Esophagus squamous epithelium (tissue), 5 donors: ENCODE results near the gene COL5A2. TPM values are rescaled to one million over a fixed set of nuclear protein-coding genes. Genes with fewer than 3 reads are reported as not detected.

ENCODE experiments used
- DNase-seq: peaks from one replicate; lab custom pipeline; 2025; lab: John Stamatoyannopoulos, UW
- H3K27ac ChIP-seq, 4 donors: fragments of 200-600 bp; sonication (generic); one replicate each; pipeline ENCODE4 v1.5.1; 2016 to 2019; ENCODE audit warnings: mild to moderate bottlenecking in 1 of 4
- H3K27me3 ChIP-seq, 4 donors: fragments of 200-600 bp; sonication (generic); 1 replicate in 3 of 4; 2 replicates in 1 of 4; pipeline versions ENCODE4 v1.5.1 to v1.6.0; 2017 to 2021; ENCODE audit warnings: antibody characterized with exemption in 1 of 4
- H3K36me3 ChIP-seq, 3 donors: fragments of 200-600 bp; sonication (generic); one replicate each; pipeline ENCODE4 v1.5.1; 2016 to 2019
- H3K4me1 ChIP-seq, 3 donors: fragments of 200-600 bp; sonication (generic); one replicate each; pipeline ENCODE4 v1.5.1; 2017 to 2019
- H3K4me3 ChIP-seq, 4 donors: fragments of 200-600 bp; sonication (generic); 1 replicate in 3 of 4; 2 replicates in 1 of 4; pipeline ENCODE4 v1.5.1; 2016 to 2019; ENCODE audit warnings: mild to moderate bottlenecking in 2 of 4, moderate library complexity in 1 of 4
- H3K9me3 ChIP-seq, 3 donors: fragments of 200-600 bp; sonication (generic); one replicate each; pipeline ENCODE4 v1.5.1; 2016 to 2019
- POLR2A ChIP-seq, 4 donors: fragments of 450-650 bp; IDR thresholded peaks; one replicate each; pipeline ENCODE4 v1.6.1; 2017; ENCODE audit warnings: antibody characterized with exemption in 4 of 4, mild to moderate bottlenecking in 4 of 4, moderate library complexity in 3 of 4
- WGBS, 2 donors: methylation state at CpG; one replicate each; pipeline ENCODE4 v1.1.5; 2018; 5-methylcytosine and 5-hydroxymethylcytosine counted together
- intact Hi-C: fragments of 100-400 bp; cut with DNase I; formaldehyde crosslinking; loops from one replicate; pipeline ENCODE4 v1.15.0; 2022
- total RNA-seq, 4 donors: library from RNA; depleted of rRNA; stranded (reverse); fragments of >200 nt; gene quantifications; one replicate each; pipeline ENCODE4 v1.1.0, GENCODE V29; 2016
- TF ChIP-seq, protein P1 (sequence below), 6 experiments: fragments of 450-650 bp in 4 of 6; fragments of 200-600 bp in 2 of 6; sonication (generic) in 2 of 6; IDR thresholded peaks; one replicate each; pipeline ENCODE4 v1.5.1; 2016 to 2019; ENCODE audit warnings: antibody characterized with exemption in 6 of 6, mild to moderate bottlenecking in 4 of 6, moderate library complexity in 4 of 6
- donor health status: DM: yes; HTN: yes; CAD: no.

Gene COL5A2
- 10 to 100 TPM in 3 of 4 donors, 1 to 10 TPM in 1; 5.6 to 34.3 (median 13.4) TPM for total RNA-seq

DNA sequence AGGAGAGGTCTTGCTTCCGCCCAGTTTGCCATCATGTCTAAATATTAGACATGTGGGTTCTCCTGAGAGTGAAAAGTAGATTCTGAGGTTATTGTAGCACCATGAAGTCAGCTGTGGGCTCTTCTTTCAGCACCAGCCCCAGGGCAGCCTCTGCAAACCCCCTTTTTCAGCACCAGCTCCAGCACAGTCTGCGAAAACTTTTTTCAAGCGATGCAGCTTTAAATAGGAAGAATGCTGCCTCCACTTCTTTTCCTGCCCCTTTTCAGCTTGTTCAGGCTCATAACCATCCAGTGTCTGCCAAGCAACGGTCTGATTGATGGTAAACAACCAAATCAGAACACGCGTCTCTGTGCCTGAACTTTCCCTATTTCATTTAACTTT lies at the start of gene COL5A2:
COL5A2 (minus strand) TSS at position 192 of the 381 bp plus-strand sequence; CDS start at position 35, 157 bp downstream.
- intact Hi-C loops = no loop called here

DNA sequence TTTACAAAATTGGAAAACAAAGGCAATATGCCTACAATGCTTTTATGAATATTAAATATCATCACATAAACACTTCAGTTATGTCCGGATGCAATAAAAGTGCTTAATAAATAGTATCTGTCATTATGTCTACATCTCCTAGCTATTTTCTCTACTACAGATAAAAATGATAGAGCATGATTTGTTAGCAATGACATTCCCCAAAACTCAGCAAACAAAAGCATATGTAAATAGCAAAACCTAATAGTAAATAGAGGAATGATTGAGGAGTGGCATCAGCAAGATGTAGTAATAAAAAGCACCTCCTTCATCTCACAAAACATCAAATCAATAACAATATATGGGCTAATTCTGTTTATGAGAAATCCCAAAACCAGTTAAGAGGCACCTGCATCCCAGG lies 46.5 kb upstream of the COL5A2 start:
- Histone ChIP-seq H3K36me3 (no peaks in the 10 kb centered on the region), H3K9me3 (no peaks in the 10 kb centered on the region), H3K27me3 (no peaks in the 10 kb centered on the region), H3K4me3 (no peak overlapping the region), H3K27ac (no peak overlapping the region), H3K4me1 (peaks cover 0 to 16% (median 6%) of the 10 kb centered on the region in 3 donors)
- no peak for DNase-seq
- WGBS, 2 donors = 89 to 97% methylated on average over 1 of the region's 1 CpG
- intact Hi-C loops = no loop called here
- TF ChIP-seq POLR2A (IDR thresholded peaks at IDR 0.05) = no peak
- TF ChIP-seq, protein P1, sequence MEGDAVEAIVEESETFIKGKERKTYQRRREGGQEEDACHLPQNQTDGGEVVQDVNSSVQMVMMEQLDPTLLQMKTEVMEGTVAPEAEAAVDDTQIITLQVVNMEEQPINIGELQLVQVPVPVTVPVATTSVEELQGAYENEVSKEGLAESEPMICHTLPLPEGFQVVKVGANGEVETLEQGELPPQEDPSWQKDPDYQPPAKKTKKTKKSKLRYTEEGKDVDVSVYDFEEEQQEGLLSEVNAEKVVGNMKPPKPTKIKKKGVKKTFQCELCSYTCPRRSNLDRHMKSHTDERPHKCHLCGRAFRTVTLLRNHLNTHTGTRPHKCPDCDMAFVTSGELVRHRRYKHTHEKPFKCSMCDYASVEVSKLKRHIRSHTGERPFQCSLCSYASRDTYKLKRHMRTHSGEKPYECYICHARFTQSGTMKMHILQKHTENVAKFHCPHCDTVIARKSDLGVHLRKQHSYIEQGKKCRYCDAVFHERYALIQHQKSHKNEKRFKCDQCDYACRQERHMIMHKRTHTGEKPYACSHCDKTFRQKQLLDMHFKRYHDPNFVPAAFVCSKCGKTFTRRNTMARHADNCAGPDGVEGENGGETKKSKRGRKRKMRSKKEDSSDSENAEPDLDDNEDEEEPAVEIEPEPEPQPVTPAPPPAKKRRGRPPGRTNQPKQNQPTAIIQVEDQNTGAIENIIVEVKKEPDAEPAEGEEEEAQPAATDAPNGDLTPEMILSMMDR (IDR thresholded peaks at IDR 0.05) = no peak

More for the DNA sequence above, at the start of gene COL5A2:
- no peaks in the 10 kb centered on the region for H3K9me3 ChIP-seq
- no peaks in the 10 kb centered on the region for H3K27me3 ChIP-seq
- peaks cover 0 to 19% (median 0%) of the 10 kb centered on the region in 3 donors for H3K4me1 ChIP-seq
- no peak for DNase-seq
- 4 to 13% methylated on average over 6 of the region's 6 CpGs for WGBS, 2 donors
- H3K27ac ChIP-seq = peak within 1 kb of the TSS; percentile 20 to 81 (median 78)
- no peaks in the 10 kb centered on the region for H3K36me3 ChIP-seq
- TF ChIP-seq POLR2A (IDR thresholded peaks at IDR 0.05) = peak in 2 of 4 donors; percentile 40 to 46
- TF ChIP-seq, protein P1 (IDR thresholded peaks at IDR 0.05) = no peak
- peak within 1 kb of the TSS; percentile 19 to 65 (median 54) for H3K4me3 ChIP-seq

DNA sequence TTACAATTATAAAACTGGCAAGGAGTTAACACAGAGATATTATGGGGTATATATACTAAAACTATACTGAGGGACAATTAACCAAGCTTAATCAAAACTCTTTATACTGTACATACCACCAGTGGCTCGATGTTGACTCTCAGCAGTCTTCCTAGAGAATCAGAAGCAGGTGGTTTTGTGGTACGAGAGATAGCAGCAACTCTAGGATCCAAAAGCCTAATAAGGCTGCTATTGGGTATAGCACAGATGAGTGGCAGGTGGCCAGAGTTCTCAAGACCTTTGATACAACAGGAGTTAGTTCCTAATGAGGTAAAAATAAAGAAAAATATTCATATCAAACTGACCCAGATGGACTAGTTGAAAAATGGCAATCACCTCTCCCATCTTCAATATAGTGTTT lies 45.5 kb upstream of the COL5A2 start:
- intact Hi-C loops = no loop called here

DNA sequence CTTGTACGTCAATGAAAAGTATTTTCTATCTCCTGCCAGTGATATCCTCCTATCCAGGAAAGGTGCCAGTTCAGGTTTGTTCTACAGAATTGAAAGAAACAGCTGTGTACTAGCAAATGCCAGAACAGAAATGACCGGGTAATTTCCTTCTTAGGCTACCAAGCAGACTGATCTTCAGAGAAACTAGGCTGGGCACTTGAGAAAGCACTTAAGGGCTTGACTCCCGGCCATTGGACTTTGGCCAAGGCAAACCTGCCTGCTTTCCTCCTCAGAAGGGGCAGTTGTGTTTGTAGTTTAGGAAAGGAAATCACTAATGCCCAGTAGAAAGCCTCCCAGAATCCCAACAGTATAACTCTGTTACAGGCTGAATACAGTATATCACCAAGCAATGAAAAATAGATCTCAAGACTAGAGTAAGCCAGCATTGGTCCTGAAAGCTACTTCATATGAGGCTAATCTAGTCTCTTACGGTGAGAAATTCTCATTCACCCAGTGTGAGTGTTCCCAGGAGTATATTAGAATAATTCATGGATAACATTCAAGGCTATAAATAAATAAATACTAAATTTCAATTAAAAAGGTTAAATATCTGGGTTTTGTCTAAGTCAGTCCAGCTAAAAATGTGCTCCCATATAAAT lies 43.0 kb upstream of the COL5A2 start:
- WGBS, 2 donors = 33 to 44% methylated on average over 4 of the region's 4 CpGs
- intact Hi-C loops = no loop called here
- Histone ChIP-seq H3K4me1 (peaks cover 0 to 16% (median 6%) of the 10 kb centered on the region in 3 donors), H3K27me3 (no peaks in the 10 kb centered on the region), H3K4me3 (no peak overlapping the region), H3K36me3 (no peaks in the 10 kb centered on the region), H3K27ac (no peak overlapping the region), H3K9me3 (no peaks in the 10 kb centered on the region)
- DNase-seq = no peak
- no peak for TF ChIP-seq POLR2A (IDR thresholded peaks at IDR 0.05)
- TF ChIP-seq, protein P1 (IDR thresholded peaks at IDR 0.05) = no peak

More for the DNA sequence above, 45.5 kb upstream of the COL5A2 start:
- DNase-seq = no peak
- Histone ChIP-seq H3K27me3 (no peaks in the 10 kb centered on the region), H3K27ac (no peak overlapping the region), H3K4me3 (no peak overlapping the region), H3K36me3 (no peaks in the 10 kb centered on the region), H3K9me3 (no peaks in the 10 kb centered on the region), H3K4me1 (peaks cover 0 to 16% (median 6%) of the 10 kb centered on the region in 3 donors)
- TF ChIP-seq POLR2A (IDR thresholded peaks at IDR 0.05) = no peak
- TF ChIP-seq, protein P1 (IDR thresholded peaks at IDR 0.05) = no peak
- 87 to 88% methylated on average over 2 of the region's 2 CpGs for WGBS, 2 donors

DNA sequence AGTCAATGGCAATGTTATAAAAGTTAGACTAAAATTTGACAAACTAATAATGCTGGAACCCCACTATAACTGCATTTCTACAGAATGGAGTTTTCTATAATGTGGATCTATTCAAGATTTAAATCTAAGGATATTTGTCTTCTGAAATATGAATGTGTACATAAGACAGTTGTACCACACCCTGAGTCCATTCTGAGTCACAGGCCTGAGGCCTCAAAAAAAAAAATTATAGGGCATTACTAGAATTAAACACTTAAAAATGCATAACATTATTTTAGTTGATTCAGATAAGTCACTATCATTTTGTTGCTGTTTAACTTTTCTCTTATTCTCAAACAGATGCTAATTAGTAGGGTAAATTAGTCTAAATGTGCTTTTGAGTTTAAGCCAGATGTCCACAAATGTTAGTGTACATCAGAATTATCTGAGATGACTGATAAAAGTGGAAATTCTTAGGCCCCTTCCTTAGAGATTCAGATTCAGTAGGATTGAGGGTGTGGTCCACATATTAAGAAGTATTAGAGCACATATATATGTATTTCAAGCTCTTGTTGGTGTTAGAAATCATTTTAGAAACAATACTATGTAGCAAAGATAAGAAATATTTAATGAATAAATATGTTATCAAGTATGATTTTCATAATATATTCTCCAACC lies 42.4 kb upstream of the COL5A2 start:
- no peak for DNase-seq
- no peak overlapping the region for H3K27ac ChIP-seq
- no peak overlapping the region for H3K4me3 ChIP-seq
- intact Hi-C loops = no loop called here
- no peaks in the 10 kb centered on the region for H3K27me3 ChIP-seq
- H3K9me3 ChIP-seq = no peaks in the 10 kb centered on the region
- peaks cover 0 to 16% (median 6%) of the 10 kb centered on the region in 3 donors for H3K4me1 ChIP-seq
- H3K36me3 ChIP-seq = no peaks in the 10 kb centered on the region
- TF ChIP-seq POLR2A (IDR thresholded peaks at IDR 0.05) = no peak
- TF ChIP-seq, protein P1 (IDR thresholded peaks at IDR 0.05) = no peak
